GM18526 (cell line): Measurements from ENCODE around the gene IFIH1.

Source experiments
- POLR2A ChIP-seq: IDR thresholded peaks from 3 replicates; pipeline ENCODE4 v1.6.1; 2011; ENCODE audit not compliant: insufficient read length; ENCODE audit errors: extremely low read depth

IFIH1 gene

DNA sequence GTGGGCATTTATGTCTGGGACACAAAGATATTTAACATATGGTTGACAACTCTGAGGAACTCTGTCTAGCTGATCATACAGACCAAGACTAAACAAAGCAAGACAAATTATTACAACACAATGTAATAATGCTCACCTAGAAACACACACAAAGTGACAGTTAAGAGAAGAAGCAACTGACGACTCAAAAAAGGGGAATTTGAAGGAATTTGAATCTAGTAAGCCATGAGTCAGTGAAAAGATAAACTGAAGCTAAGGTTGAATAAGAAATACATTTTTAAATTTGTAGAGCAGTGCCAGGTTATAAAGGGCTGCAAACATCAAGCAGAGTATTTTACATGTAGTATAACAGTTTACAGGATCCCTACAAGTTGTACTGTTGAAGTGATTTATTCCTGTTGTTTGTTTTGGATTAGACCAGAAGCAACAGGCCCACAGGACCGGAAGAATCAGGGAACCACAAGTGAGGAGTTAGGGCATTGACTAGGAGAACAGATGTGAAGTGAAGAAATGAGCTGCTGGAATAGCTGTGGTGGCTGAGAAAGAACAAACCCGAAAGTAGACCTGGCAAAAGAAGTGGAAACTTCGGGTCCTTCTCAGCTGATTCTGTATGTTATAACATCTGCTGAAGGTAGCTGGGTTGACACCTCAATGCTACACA is 35.6 kb downstream of the IFIH1 start:
- TF ChIP-seq POLR2A: no peak

DNA sequence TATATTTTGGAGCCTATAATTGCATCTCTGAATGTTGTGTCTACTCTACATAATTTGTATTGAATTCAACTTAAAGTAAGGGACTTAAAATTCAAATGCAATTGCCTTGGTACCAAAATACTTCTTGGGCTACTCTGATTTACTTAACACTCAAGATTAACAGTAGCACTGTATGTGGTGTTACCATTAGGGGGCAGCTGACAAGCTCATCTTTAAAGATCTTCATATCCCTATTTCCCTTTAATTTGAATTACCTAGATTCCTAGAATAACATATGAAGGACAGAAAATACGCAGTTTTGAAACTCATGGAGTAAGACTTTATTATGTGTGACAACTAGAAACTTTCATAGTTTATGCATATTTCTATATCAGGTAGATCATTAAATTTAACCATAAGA is 37.8 kb downstream of the IFIH1 start:
- TF ChIP-seq POLR2A: no peak

DNA sequence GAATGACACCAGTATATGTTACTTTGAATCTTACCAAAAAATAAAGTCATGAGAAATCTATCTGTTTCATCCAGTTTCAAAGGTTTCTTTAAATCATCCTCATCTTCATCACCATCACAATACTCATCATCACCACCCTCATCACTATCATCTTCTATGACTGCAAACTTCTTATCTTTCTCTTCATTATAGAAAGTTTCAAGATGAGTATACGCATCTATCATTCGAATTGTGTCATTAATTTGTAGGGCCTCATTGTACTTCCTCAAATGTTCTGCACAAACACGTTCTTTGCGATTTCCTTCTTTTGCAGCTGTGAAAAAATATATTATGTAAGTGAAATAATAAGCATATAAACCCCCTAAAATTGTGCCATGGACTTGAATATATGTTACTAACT is 41.1 kb downstream of the IFIH1 start:
- no peak for TF ChIP-seq POLR2A

DNA sequence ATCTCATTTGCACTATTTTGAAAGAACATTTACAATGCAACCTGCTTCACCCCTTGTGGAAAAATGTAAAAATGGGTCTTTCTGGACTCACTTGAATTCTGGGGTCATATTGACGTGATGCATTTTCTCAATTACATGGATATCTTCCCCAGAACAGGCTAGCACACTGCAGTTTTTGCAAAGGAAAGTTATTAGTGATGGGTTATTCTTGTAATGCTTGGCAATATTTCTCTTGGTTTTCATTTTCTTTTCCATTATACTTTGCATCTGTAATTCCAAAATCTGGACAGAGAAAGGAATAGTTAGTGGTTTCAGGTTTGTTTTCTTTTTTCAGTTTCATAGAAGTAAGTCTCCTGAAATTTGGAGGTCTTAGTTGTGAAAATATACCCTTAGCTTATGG is 50.5 kb downstream of the IFIH1 start:
- no peak for TF ChIP-seq POLR2A

DNA sequence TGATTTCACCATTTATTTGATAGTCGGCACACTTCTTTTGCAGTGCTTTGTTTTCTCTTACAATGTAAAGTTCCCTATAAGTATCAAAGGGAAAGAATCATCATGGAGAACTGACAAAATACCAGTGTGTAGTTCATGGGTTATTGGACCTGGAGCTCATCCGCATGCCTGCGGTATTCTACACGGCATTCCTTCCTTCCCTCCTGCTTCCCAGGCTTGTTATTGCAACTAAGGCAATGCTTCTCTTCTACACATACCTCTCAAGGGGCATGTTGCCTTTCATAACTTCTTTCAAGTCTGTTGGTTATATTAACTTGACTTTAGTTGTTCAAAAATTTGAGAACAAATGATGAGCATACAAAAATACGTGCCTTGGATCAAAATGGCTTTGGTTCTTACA is 51.0 kb downstream of the IFIH1 start:
- TF ChIP-seq POLR2A: no peak

DNA sequence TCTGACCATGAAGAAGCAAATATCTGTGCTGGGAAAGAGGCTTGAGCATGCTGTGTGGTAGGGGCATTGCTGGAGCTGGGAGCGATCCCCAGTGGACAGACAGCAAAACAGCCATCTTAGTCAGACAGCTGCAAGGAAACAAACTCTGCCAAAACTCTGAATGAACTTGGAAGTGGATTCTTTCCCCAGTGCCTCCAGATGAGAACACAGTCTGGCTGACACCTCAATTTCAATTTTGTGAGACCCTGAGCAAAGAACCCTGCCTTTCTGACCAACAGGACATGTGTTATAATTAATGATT is 52.1 kb downstream of the IFIH1 start:
- no peak for TF ChIP-seq POLR2A

DNA sequence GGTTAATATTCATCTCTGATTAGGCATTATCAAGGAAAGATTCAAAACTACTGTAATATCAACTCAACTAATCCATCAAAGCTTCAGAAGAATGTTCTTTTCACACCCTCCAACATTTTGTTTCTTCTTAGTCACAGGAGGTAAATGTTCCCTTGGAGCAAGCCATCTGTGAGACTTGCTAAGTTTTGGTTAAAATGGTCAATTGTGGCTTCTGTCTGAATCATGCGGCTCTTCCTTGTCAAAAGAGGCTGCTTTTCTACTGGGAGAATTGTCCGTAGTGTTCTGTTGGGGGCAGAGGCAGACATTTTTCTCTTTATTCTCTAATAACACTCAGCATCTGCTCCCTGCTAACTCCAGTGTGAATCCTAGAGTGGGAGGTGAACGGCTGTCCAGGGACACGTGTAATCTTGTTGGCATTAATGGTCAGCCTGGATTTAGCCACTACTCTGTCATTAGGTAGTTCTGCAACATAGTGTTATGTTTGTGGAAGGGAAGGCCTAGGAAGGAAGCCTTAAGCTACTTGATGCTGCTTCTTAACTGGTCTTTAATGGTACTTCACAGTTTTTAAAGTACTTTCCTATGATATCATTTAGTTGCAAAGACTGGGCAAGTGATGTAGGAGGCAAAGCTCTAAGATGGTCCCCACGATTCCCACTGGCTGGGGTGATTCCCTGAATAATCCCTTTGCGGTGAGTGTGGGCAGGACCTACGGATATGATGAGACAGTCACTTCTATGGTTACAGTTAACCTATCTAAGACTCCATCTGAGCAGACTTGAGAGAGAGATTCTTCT is 52.6 kb downstream of the IFIH1 start:
- TF ChIP-seq POLR2A: no peak

DNA sequence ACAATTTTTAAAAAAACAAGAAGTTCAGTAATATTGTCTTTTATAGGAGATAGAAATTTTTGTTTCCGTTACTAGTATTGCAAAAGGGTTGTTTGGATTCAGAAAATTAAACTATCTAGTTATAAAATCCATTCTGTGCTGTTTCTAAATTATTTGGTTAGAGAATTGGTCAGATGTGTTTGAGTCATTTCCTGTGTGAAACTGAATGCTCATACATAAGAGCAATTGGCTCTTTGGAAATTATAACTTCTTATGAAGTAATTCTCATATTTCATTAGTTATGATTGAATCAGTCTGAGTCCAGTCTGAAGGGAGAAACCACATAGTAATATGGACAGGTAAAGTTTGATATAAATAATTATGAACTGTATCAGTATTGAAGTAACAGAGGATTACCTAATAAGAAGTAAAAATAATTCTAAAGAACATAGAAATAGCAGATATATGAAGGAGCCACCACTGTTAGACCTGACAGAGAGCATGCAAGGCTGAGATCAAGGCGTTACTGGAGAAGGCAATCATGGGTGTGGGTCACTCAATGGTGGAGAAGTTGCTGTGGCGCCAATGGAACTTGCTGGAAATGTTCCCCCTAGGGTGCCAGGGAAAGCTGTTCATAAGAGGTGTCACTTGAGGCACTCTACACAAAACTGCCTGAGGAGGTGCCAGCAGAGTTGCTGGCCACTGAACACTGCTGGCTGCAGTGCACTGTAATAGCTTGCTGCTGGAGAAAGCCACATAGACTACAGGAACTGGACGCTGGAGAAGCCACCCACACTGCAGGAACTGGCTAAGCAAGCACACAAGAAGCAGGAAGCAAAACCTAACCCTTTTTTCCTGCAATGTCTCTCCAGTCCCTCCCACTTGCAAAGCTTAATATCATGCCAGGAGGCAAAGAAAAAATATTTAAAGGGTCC is 57.2 kb downstream of the IFIH1 start:
- TF ChIP-seq POLR2A: no peak

DNA sequence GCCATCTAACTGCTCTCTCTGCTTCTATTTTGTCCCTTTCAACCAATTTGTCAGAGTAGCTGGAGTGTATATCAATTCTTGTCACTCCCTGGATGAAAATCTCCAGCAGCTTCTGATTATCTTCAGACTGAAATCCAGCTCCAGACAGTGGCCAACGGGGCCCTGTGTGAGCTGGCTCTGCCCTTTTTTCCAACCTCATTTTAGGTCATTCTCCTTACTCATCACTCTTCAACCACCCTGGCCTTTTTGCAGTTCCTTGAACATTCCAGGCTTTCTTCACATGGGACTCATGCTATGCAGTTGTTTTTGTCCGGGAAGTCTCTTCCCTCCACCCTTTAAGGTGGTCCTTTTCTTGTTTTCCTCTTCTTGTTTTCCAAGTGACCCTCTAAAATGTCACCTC is 59.8 kb downstream of the IFIH1 start:
- TF ChIP-seq POLR2A: no peak

DNA sequence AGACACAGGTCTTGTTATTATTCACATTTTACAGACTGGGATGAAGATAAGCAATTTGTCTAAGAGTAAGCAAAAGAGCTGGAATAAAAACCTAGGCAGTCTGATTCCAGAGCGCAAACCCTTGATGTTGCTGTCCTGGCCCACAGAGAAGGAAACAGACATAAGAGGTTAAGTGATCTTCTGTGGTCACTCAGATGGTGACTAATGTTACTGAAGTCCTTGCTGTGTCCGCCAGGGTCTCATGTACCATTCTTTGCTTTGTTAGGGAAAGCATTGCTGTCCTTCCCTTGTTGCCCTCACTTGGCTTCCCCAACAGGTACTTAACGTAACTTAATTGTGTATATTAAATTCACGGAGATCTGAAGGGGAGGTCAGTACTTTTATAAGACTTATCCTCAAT is 60.3 kb downstream of the IFIH1 start:
- no peak for TF ChIP-seq POLR2A

DNA sequence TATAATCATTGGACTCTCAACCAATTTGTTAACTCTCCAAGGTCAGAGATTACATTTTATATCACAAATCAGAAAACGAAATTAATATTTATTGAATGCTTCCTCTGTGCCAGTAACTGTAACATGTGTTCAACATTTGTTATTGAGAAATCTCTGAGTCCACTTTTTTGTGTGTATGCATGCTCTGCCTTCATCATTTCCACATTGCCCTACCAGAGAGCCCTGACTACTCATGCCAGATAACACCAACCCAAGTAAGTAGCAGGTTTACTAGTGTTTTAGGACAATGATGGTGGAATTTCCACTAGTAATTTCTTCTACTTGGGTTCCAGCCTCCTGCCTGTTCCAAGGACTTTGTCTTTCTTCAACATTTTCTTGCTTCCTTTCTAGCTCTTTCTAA is 61.1 kb downstream of the IFIH1 start:
- no peak for TF ChIP-seq POLR2A

DNA sequence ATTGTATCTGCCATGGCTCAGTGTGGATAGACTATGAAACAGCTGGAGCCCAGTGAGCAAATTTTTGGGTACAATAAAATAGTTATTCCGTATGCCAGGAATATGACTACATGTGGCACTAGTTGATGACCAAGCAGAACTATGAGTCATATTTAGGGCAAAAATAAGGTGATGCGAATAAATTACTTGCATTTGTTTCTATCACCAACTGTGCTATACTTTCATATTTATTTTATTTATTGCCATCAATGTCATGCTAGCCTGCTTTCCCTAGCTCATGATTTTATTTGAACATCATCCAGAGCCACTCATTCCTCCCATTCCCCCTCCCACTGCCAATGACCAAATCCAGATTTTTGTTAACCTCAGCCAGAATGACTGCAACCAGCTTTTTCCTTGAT is 61.9 kb downstream of the IFIH1 start:
- no peak for TF ChIP-seq POLR2A

DNA sequence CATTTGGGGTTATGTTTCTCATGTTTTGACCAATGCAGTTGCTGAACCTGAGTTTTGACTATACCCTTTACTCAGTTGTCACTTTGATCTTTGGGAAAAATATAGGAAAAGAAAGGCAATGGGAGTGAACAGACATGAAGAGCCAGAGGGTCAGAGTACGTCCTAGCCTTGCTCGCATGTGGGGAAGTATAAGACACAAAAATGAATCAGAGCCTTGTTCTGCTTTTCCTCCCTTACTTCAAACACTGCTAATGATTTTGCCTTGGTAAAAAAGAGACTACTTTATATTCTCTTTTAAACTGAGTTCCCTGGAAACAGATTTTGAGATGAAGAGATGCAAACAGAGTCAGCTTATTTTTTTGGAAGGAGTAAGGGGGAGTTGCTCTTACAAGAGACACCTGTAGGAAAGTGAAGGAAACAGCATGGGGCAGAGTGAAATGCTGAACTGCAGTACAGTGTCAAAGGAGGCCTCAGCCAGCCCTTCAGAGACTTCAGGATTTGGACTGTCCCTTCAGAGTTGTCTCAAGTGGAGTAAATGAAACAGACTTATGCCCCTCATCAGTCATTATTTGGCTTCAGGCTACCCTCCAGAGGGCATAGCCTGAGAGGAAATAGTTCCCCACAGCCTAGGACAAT is 64.1 kb downstream of the IFIH1 start:
- TF ChIP-seq POLR2A: no peak

DNA sequence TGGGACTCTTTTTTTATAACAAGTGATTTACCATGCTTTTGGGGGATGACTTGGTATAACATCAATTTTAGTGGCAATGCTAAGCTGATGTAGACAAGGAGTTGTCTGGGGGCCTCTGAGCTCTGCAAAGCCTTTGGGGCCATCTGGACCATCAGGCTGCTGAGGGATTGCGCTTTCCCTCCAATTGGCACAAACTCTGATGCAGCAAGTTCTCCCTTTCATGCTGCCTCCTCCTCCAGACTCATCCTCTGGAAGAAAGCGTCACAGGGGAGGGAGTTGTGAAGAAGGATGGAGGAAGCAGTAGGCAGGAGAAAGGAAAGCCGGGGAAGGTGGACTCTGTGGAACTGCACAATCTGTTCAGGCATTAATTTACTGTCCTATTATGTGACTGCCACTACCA is 65.0 kb downstream of the IFIH1 start:
- TF ChIP-seq POLR2A: no peak

DNA sequence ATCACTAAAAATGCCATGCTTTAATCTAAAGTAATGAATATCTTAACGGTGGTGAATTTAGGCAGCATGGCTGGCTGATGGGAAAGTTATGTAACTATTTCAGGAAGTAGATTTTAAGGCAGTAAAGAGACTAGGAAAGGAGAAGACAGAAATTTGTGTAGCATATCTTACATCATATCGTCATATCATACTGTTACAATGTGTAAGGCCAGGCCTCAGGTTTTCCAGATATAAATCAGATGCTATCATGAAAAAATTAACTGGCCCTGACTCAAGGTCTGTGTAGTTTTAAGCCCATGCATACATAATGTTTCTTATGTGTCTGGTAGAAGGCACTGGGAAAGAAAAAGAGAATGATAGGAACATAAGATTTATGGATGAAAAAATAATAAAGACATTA is 66.3 kb downstream of the IFIH1 start:
- TF ChIP-seq POLR2A: no peak
